CD8-positive, alpha-beta memory T cell (primary cell): Measurements from ENCODE around the gene TMEM205. TPM values are rescaled to one million over a fixed set of nuclear protein-coding genes. Genes with fewer than 3 reads are reported as not detected.

Experiments used
- polyA plus RNA-seq: library from polyadenylated mRNA; unstranded; fragments of 300-500 nt; fragmentation: Illumina TruSeq; gene quantifications from one replicate; pipeline ENCODE4 v1.2.3, GENCODE V29; 2021
- total RNA-seq, 2 experiments: library from RNA; stranded (reverse); gene quantifications; one replicate each; pipeline ENCODE4 v1.2.3, GENCODE V29; 2021

Gene TMEM205
- total and polyA plus RNA-seq, 3 experiments from 2014 or later = 24.8 to 75.9 (median 30.5) TPM

Other genes with a start within 250 kb of the TMEM205 start
- 10 to 100 TPM; 35.3 to 37.2 TPM for gene SPC24, start 190.5 kb downstream of the TMEM205 start, total RNA-seq
- not detected for gene SPC24, start 190.5 kb downstream of the TMEM205 start, polyA plus RNA-seq
- gene KANK2, start 148.7 kb downstream of the TMEM205 start, total RNA-seq = 1 to 10 TPM; 2.0 to 2.3 TPM
- gene KANK2, start 148.7 kb downstream of the TMEM205 start, polyA plus RNA-seq = 0.16 TPM
- not detected for gene ANGPTL8, start 106.6 kb downstream of the TMEM205 start, total RNA-seq
- gene ANGPTL8, start 106.6 kb downstream of the TMEM205 start, polyA plus RNA-seq = not detected
- gene DOCK6, start 83.7 kb downstream of the TMEM205 start, total RNA-seq = 1 to 10 TPM; 2.3 to 3.5 TPM
- 0.71 TPM for gene DOCK6, start 83.7 kb downstream of the TMEM205 start, polyA plus RNA-seq
- gene TSPAN16, start 50.1 kb downstream of the TMEM205 start, total RNA-seq = not detected
- gene TSPAN16, start 50.1 kb downstream of the TMEM205 start, polyA plus RNA-seq = not detected
- gene RAB3D, start 6.6 kb downstream of the TMEM205 start, total RNA-seq = 1 to 10 TPM; 3.2 to 4.5 TPM
- gene RAB3D, start 6.6 kb downstream of the TMEM205 start, polyA plus RNA-seq = 3.7 TPM
- gene CCDC159, start 251 bp upstream of the TMEM205 start, total RNA-seq = 10 to 100 TPM; 14.2 to 14.6 TPM
- gene CCDC159, start 251 bp upstream of the TMEM205 start, polyA plus RNA-seq = 30.1 TPM
- 1 to 10 TPM; 2.1 to 2.2 TPM for gene PLPPR2, start 9.2 kb upstream of the TMEM205 start, total RNA-seq
- 1.2 TPM for gene PLPPR2, start 9.2 kb upstream of the TMEM205 start, polyA plus RNA-seq
- gene SWSAP1, start 28.4 kb upstream of the TMEM205 start, total RNA-seq = 1 to 10 TPM; 2.1 to 2.2 TPM
- gene SWSAP1, start 28.4 kb upstream of the TMEM205 start, polyA plus RNA-seq = 7.0 TPM
- gene EPOR, start 38.0 kb upstream of the TMEM205 start, total RNA-seq = 1 to 10 TPM; 3.4 to 3.6 TPM
- gene EPOR, start 38.0 kb upstream of the TMEM205 start, polyA plus RNA-seq = 8.0 TPM
- not detected for gene RGL3, start 73.0 kb upstream of the TMEM205 start, total RNA-seq
- gene RGL3, start 73.0 kb upstream of the TMEM205 start, polyA plus RNA-seq = not detected
- gene ODAD3, start 88.9 kb upstream of the TMEM205 start, total RNA-seq = under 1 TPM; 0.11 to 0.24 TPM
- not detected for gene ODAD3, start 88.9 kb upstream of the TMEM205 start, polyA plus RNA-seq
- gene PRKCSH, start 89.4 kb upstream of the TMEM205 start, total RNA-seq = 100 to 1,000 TPM; 262 to 272 TPM
- 60.7 TPM for gene PRKCSH, start 89.4 kb upstream of the TMEM205 start, polyA plus RNA-seq
- gene ELAVL3, start 134.8 kb upstream of the TMEM205 start, total RNA-seq = not detected
- not detected for gene ELAVL3, start 134.8 kb upstream of the TMEM205 start, polyA plus RNA-seq
- gene ZNF653, start 159.6 kb upstream of the TMEM205 start, total RNA-seq = 10 to 100 TPM; 12.6 to 13.3 TPM
- 5.1 TPM for gene ZNF653, start 159.6 kb upstream of the TMEM205 start, polyA plus RNA-seq
- gene ECSIT, start 182.9 kb upstream of the TMEM205 start, total RNA-seq = 10 to 100 TPM; 59.6 to 61.0 TPM
- gene ECSIT, start 182.9 kb upstream of the TMEM205 start, polyA plus RNA-seq = 31.4 TPM
- gene CNN1, start 192.6 kb upstream of the TMEM205 start, total RNA-seq = not detected
- gene CNN1, start 192.6 kb upstream of the TMEM205 start, polyA plus RNA-seq = not detected
- 10 to 100 TPM; 61.7 to 62.7 TPM for gene ELOF1, start 213.0 kb upstream of the TMEM205 start, total RNA-seq
- gene ELOF1, start 213.0 kb upstream of the TMEM205 start, polyA plus RNA-seq = 91.7 TPM
- 1 to 10 TPM; 5.7 TPM for gene ACP5, start 231.4 kb upstream of the TMEM205 start, total RNA-seq
- 11.8 TPM for gene ACP5, start 231.4 kb upstream of the TMEM205 start, polyA plus RNA-seq